HS-27A (cell line): Measurements from ENCODE around the gene ARMC9.
"Not testable (repeated sequence)": the region's sequence is repeated elsewhere in the genome, so short reads cannot be mapped to it uniquely, and the experiment has no call there.

Experiments used
- DNase-seq: peaks from one replicate; pipeline ENCODE4 v3.0.0-alpha.2; 2012; ENCODE audit warnings: low read depth, missing footprints

Gene ARMC9

GRCh38 chr2:231399046-231399852 lies 200.8 kb downstream of the ARMC9 start:
- no peak for DNase-seq

GRCh38 chr2:231399853-231400680 lies 201.6 kb downstream of the ARMC9 start:
- no peak for DNase-seq

GRCh38 chr2:231400681-231401080 lies 202.2 kb downstream of the ARMC9 start:
- not testable (repeated sequence) for DNase-seq

DNA sequence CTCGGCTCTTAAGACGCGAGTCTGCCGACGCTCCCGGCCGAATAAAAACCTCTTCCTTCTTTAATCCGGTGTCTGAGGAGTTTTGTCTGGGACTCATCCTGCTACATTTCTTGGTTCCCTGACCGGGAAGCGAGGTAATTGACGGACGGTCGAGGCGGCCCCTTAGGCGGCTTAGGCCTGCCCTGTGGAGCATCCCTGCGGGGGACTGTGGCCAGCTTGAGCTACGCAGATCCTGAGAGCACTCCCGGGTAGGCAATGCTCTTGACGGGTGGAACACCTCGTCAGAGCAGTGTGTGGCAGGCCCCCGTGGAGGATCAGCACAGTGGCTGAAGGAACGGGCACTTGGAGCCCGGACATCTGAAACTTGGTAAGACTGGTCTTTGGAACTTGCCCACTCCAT lies 202.7 kb downstream of the ARMC9 start:
- DNase-seq: not testable (repeated sequence)

DNA sequence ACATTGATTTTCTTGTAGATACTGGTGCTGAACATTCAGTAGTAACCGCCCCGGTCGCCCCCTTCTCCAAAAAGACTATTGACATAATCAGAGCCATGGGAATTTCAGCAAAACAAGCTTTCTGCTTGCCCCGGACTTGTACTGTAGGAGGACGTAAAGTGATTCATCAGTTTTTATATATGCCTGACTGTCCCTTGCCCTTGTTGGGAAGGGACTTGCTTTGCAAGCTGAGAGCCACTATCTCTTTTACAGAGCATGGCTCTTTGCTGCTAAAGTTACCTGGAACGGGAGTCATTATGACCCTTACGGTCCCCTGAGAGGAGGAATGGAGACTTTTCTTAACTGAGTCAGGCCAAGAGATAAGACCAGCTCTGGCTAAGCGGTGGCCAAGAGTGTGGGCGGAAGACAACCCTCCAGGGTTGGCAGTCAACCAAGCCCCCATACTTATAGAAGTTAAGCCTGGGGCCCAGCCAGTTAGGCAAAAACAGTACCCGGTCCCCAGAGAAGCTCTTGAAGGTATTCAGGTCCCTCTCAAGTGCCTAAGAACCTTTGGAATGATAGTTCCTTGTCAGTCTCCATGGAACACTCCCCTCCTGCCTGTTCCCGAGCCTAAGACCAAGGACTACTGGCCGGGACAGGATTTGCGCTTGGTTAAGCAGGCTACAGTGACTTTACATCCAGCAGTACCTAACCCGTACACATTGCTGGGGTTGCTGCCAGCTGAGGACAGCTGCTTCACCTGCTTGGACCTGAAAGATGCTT lies 205.2 kb downstream of the ARMC9 start:
- DNase-seq: not testable (repeated sequence)

DNA sequence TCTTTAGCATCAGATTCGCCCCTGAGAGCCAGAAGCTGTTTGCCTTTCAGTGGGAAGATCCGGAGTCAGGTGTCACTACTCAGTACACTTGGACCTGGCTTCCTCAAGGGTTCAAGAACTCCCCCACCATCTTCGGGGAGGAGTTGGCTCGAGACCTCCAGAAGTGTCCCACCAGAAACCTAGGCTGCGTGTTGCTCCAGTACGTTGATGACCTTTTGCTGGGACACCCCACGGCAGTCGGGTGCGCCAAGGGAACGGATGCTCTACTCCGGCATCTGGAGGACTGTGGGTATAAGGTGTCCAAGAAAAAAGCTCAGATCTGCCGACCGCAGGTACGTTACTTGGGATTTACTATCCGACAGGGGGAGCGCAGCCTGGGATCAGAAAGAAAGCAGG lies 205.8 kb downstream of the ARMC9 start:
- DNase-seq: not testable (repeated sequence)

DNA sequence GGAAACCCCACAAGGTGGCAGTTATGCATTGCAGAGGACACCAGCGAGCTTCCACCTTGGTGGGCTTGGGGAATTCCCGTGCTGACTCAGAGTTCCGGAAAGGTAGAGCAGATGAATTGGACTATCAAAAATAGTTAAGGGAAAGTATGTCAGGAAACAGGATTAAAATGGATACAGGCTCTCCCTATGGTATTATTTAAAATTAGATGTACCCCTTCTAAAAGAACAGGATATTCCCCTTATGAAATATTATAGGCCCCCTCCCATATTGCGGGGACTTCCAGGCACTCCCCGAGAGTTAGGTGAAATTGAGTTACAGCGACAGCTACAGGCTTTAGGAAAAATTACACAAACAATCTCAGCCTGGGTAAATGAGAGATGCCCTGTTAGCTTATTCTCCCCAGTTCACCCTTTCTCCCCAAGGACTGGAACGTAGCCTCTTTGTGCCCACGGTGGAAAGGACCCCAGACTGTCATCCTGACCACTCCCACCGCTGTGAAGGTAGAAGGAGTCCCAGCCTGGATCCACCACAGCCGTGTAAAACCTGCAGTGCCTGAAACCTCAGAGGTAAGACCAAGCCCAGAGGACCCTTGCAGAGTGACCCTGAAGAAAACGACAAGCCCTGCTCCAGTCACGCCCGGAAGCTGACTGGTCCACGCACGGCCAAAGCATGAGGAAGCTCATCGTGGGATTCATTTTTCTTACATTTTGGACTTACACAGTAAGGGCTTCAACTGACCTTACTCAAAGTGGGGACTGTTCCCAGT lies 207.4 kb downstream of the ARMC9 start:
- DNase-seq: not testable (repeated sequence)

GRCh38 chr2:231407686-231408085 lies 209.3 kb downstream of the ARMC9 start:
- DNase-seq: not testable (repeated sequence)

DNA sequence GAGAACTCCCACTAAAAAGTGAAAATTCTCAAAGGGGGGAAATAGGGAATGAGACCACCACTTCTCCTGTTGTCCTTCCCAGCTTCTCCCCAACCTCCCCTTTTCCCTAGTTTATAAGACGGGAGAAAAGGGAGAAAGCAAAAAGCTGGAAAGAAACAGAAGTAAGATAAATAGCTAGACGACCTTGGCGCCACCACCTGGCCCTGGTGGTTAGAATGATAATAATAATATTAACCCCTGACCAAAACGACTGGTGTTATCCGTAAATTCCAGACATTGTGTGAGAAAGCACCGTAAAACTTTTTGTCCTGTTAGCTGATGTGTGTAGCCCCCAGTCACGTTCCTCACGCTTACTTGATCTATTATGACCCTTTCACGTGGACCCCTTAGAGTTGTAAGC lies 209.9 kb downstream of the ARMC9 start:
- not testable (repeated sequence) for DNase-seq

GRCh38 chr2:231409776-231410175 lies 211.3 kb downstream of the ARMC9 start:
- DNase-seq: no peak

GRCh38 chr2:231410293-231411004 lies 212.0 kb downstream of the ARMC9 start:
- DNase-seq: no peak

DNA sequence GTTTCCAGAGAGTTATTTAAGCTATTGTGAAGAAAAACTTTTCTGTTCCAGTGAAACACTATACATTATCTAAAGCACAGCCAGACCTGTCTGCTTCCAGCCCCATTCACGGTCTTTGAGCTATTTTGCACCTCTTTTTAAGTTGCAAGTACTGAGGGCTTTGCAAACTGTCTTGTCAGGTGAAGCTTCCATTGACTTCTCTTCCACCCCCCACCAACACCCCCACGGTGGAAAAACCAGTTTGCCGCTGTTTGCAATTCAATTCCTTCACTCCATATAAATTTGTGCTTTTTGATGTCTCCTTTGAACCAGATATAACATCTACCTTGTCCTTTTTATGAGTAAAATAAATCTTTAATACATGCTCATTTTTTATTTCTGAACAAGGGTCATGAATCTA lies 212.8 kb downstream of the ARMC9 start:
- no peak for DNase-seq

DNA sequence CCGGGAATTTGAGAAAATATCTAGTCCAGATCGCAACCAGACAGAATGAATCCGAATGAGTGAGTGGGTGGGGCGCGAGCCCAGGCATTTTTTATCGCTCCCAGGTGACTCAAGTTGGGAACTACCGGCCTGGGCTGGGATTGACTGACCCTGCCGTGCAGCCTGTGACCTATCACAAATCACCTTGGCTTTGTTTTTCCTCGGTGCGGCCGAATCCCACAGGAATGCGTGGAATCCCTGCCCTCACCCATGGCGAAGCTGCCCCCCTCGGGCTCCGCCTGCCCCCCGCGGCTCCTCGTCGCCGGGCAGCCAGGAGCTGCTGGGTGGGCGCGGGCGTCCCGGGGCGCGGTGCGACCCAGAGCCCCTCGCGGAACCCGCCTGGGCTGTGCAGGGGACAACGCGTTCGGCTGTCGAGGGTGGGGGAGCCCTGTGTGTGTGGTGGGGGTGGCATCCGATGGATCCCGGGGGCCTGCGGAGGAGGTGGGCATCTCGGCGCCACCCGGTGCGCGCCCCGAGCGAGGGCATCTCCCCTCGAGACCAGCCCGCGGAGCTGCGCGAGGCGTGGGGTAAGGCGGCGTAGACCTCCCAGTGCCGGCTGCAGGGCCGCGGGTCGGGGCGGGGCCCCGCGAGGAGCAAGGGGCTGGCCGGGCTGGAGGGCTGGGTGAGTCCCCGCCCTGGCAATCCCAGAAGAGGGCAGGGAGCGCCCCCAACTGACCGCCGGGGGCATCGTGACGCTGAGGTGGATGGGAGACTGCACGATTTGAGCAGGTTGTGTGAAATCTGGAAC lies 213.6 kb downstream of the ARMC9 start:
- peak; percentile 36 for DNase-seq

- DNase-seq: no peak
These were observed 214.2 kb downstream of the ARMC9 start for GRCh38 chr2:231412618-231412963.

- no peak for DNase-seq
These were observed 215.0 kb downstream of the ARMC9 start for GRCh38 chr2:231413456-231413855.

DNA sequence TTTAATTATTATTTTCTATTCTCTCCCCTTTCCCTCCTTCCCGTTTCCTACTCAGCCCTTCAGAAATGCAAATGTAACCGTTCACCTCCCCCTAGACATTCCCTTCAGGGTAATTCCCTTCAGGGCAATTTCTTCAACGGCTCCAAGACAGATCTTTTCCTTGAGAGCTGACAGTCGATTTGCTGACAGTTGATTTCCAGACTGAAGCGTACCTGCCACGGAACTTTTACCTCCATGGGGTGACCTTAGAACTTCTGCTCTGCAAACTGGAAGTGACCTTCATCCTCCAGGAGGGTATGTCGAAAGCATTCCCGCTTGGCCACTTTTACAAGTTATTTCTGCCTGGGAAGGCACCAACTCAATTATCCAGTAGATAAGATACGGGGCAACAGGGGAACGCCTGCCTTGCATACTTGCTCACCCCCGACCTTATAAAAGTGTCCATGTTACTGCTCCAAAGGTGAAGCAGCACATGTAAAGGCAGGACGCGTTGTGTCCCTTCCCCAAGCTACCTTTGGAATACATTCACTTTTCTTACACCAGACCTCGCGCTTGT lies 215.6 kb downstream of the ARMC9 start:
- DNase-seq: no peak

- DNase-seq: no peak
These were observed 216.6 kb downstream of the ARMC9 start for GRCh38 chr2:231415029-231415428.

- DNase-seq: no peak
These were observed 220.6 kb downstream of the ARMC9 start for GRCh38 chr2:231418820-231419640.

- DNase-seq: no peak
These were observed 222.7 kb downstream of the ARMC9 start for GRCh38 chr2:231421051-231421580.
